ENCODE data around the gene SLC25A11. TPM values are rescaled to one million over a fixed set of nuclear protein-coding genes. Genes with fewer than 3 reads are reported as not detected.

Gene SLC25A11
- total and polyA plus RNA-seq, 9 donors: 39.8 to 60.3 (median 55.9) TPM

Other genes with a start within 250 kb of the SLC25A11 start
- gene PELP1, start 235.9 kb downstream of the SLC25A11 start, total RNA-seq: 13.5 TPM
- gene PELP1, start 235.9 kb downstream of the SLC25A11 start, polyA plus RNA-seq (ENCODE audit: insufficient read depth in 1 of 8, insufficient read length in 8 of 8, low replicate concordance in 1 of 8): 10 to 100 TPM; 27.1 to 39.2 (median 34.3) TPM
- gene ARRB2, start 229.4 kb downstream of the SLC25A11 start, total RNA-seq: 12.9 TPM
- 10 to 100 TPM; 16.5 to 29.1 (median 21.3) TPM for gene ARRB2, start 229.4 kb downstream of the SLC25A11 start, polyA plus RNA-seq (ENCODE audit: insufficient read depth in 1 of 8, insufficient read length in 8 of 8, low replicate concordance in 1 of 8)
- gene MED11, start 208.6 kb downstream of the SLC25A11 start, total RNA-seq: 21.9 TPM
- 10 to 100 TPM; 14.4 to 20.2 (median 17.3) TPM for gene MED11, start 208.6 kb downstream of the SLC25A11 start, polyA plus RNA-seq (ENCODE audit: insufficient read depth in 1 of 8, insufficient read length in 8 of 8, low replicate concordance in 1 of 8)
- 0.27 TPM for gene ZMYND15, start 200.2 kb downstream of the SLC25A11 start, total RNA-seq
- gene ZMYND15, start 200.2 kb downstream of the SLC25A11 start, polyA plus RNA-seq (ENCODE audit: insufficient read depth in 1 of 8, insufficient read length in 8 of 8, low replicate concordance in 1 of 8): under 1 TPM; 0.15 to 0.79 (median 0.36) TPM
- 1.7 TPM for gene CXCL16, start 200.1 kb downstream of the SLC25A11 start, total RNA-seq
- 1 to 10 TPM; 2.9 to 8.3 (median 4.7) TPM for gene CXCL16, start 200.1 kb downstream of the SLC25A11 start, polyA plus RNA-seq (ENCODE audit: insufficient read depth in 1 of 8, insufficient read length in 8 of 8, low replicate concordance in 1 of 8)
- gene TM4SF5, start 168.2 kb downstream of the SLC25A11 start, total RNA-seq: not detected
- 1 to 10 TPM in 1 of 8 donors, under 1 TPM in 1, not detected in 6; 0.36 to 2.2 TPM for gene TM4SF5, start 168.2 kb downstream of the SLC25A11 start, polyA plus RNA-seq (ENCODE audit: insufficient read depth in 1 of 8, insufficient read length in 8 of 8, low replicate concordance in 1 of 8)
- gene VMO1, start 153.7 kb downstream of the SLC25A11 start, total RNA-seq: 8.2 TPM
- 10 to 100 TPM in 1 of 8 donors, 1 to 10 TPM in 7; 3.0 to 12.7 (median 5.9) TPM for gene VMO1, start 153.7 kb downstream of the SLC25A11 start, polyA plus RNA-seq (ENCODE audit: insufficient read depth in 1 of 8, insufficient read length in 8 of 8, low replicate concordance in 1 of 8)
- gene GLTPD2, start 151.1 kb downstream of the SLC25A11 start, total RNA-seq: not detected
- 1 to 10 TPM in 2 of 8 donors, under 1 TPM in 6; 0.41 to 2.2 (median 0.84) TPM for gene GLTPD2, start 151.1 kb downstream of the SLC25A11 start, polyA plus RNA-seq (ENCODE audit: insufficient read depth in 1 of 8, insufficient read length in 8 of 8, low replicate concordance in 1 of 8)
- 125 TPM for gene PSMB6, start 143.9 kb downstream of the SLC25A11 start, total RNA-seq
- 100 to 1,000 TPM in 7 of 8 donors, 10 to 100 TPM in 1; 99.0 to 110 (median 107) TPM for gene PSMB6, start 143.9 kb downstream of the SLC25A11 start, polyA plus RNA-seq (ENCODE audit: insufficient read depth in 1 of 8, insufficient read length in 8 of 8, low replicate concordance in 1 of 8)
- gene PLD2, start 132.9 kb downstream of the SLC25A11 start, total RNA-seq: 22.2 TPM
- gene PLD2, start 132.9 kb downstream of the SLC25A11 start, polyA plus RNA-seq (ENCODE audit: insufficient read depth in 1 of 8, insufficient read length in 8 of 8, low replicate concordance in 1 of 8): 10 to 100 TPM; 22.4 to 36.9 (median 28.2) TPM
- 11.8 TPM for gene MINK1, start 106.7 kb downstream of the SLC25A11 start, total RNA-seq
- gene MINK1, start 106.7 kb downstream of the SLC25A11 start, polyA plus RNA-seq (ENCODE audit: insufficient read depth in 1 of 8, insufficient read length in 8 of 8, low replicate concordance in 1 of 8): 10 to 100 TPM; 24.4 to 39.3 (median 31.3) TPM
- 2.8 TPM for gene C17orf107, start 40.5 kb downstream of the SLC25A11 start, total RNA-seq
- gene C17orf107, start 40.5 kb downstream of the SLC25A11 start, polyA plus RNA-seq (ENCODE audit: insufficient read depth in 1 of 8, insufficient read length in 8 of 8, low replicate concordance in 1 of 8): 1 to 10 TPM in 6 of 8 donors, under 1 TPM in 2; 0.80 to 3.1 (median 1.4) TPM
- gene CHRNE, start 36.9 kb downstream of the SLC25A11 start, total RNA-seq: 1.5 TPM
- gene CHRNE, start 36.9 kb downstream of the SLC25A11 start, polyA plus RNA-seq (ENCODE audit: insufficient read depth in 1 of 8, insufficient read length in 8 of 8, low replicate concordance in 1 of 8): 1 to 10 TPM in 6 of 8 donors, under 1 TPM in 2; 0.53 to 2.5 (median 1.4) TPM
- gene GP1BA, start 7.8 kb downstream of the SLC25A11 start, total RNA-seq: 0.04 TPM
- gene GP1BA, start 7.8 kb downstream of the SLC25A11 start, polyA plus RNA-seq (ENCODE audit: insufficient read depth in 1 of 8, insufficient read length in 8 of 8, low replicate concordance in 1 of 8): 1 to 10 TPM in 4 of 8 donors, under 1 TPM in 4; 0.69 to 1.3 (median 0.93) TPM
- gene RNF167, start 222 bp upstream of the SLC25A11 start, total RNA-seq: 34.6 TPM
- 10 to 100 TPM; 66.0 to 71.5 (median 69.6) TPM for gene RNF167, start 222 bp upstream of the SLC25A11 start, polyA plus RNA-seq (ENCODE audit: insufficient read depth in 1 of 8, insufficient read length in 8 of 8, low replicate concordance in 1 of 8)
- 175 TPM for gene PFN1, start 8.5 kb upstream of the SLC25A11 start, total RNA-seq
- 100 to 1,000 TPM; 413 to 498 (median 454) TPM for gene PFN1, start 8.5 kb upstream of the SLC25A11 start, polyA plus RNA-seq (ENCODE audit: insufficient read depth in 1 of 8, insufficient read length in 8 of 8, low replicate concordance in 1 of 8)
- gene ENO3, start 11.1 kb upstream of the SLC25A11 start, total RNA-seq: 1,492 TPM
- 1,000 to 10,000 TPM in 6 of 8 donors, 100 to 1,000 TPM in 2; 815 to 2,459 (median 1,732) TPM for gene ENO3, start 11.1 kb upstream of the SLC25A11 start, polyA plus RNA-seq (ENCODE audit: insufficient read depth in 1 of 8, insufficient read length in 8 of 8, low replicate concordance in 1 of 8)
- gene SPAG7, start 27.8 kb upstream of the SLC25A11 start, total RNA-seq: 77.7 TPM
- gene SPAG7, start 27.8 kb upstream of the SLC25A11 start, polyA plus RNA-seq (ENCODE audit: insufficient read depth in 1 of 8, insufficient read length in 8 of 8, low replicate concordance in 1 of 8): 100 to 1,000 TPM in 6 of 8 donors, 10 to 100 TPM in 2; 91.7 to 122 (median 103) TPM
- gene CAMTA2, start 47.6 kb upstream of the SLC25A11 start, total RNA-seq: 4.4 TPM
- 10 to 100 TPM; 15.8 to 25.2 (median 22.3) TPM for gene CAMTA2, start 47.6 kb upstream of the SLC25A11 start, polyA plus RNA-seq (ENCODE audit: insufficient read depth in 1 of 8, insufficient read length in 8 of 8, low replicate concordance in 1 of 8)
- 0.93 TPM for gene INCA1, start 57.5 kb upstream of the SLC25A11 start, total RNA-seq
- 1 to 10 TPM; 2.8 to 5.4 (median 4.0) TPM for gene INCA1, start 57.5 kb upstream of the SLC25A11 start, polyA plus RNA-seq (ENCODE audit: insufficient read depth in 1 of 8, insufficient read length in 8 of 8, low replicate concordance in 1 of 8)
- gene KIF1C, start 57.9 kb upstream of the SLC25A11 start, total RNA-seq: 57.0 TPM
- gene KIF1C, start 57.9 kb upstream of the SLC25A11 start, polyA plus RNA-seq (ENCODE audit: insufficient read depth in 1 of 8, insufficient read length in 8 of 8, low replicate concordance in 1 of 8): 100 to 1,000 TPM in 2 of 8 donors, 10 to 100 TPM in 6; 82.5 to 103 (median 95.4) TPM
- gene SLC52A1, start 95.4 kb upstream of the SLC25A11 start, total RNA-seq: 0.04 TPM
- gene SLC52A1, start 95.4 kb upstream of the SLC25A11 start, polyA plus RNA-seq (ENCODE audit: insufficient read depth in 1 of 8, insufficient read length in 8 of 8, low replicate concordance in 1 of 8): under 1 TPM in 7 of 8 donors, not detected in 1; 0.07 to 0.31 (median 0.12) TPM
- 6.3 TPM for gene ZFP3, start 138.4 kb upstream of the SLC25A11 start, total RNA-seq
- gene ZFP3, start 138.4 kb upstream of the SLC25A11 start, polyA plus RNA-seq (ENCODE audit: insufficient read depth in 1 of 8, insufficient read length in 8 of 8, low replicate concordance in 1 of 8): 10 to 100 TPM in 4 of 8 donors, 1 to 10 TPM in 4; 8.1 to 12.6 (median 10.4) TPM
- 12.1 TPM for gene ZNF232, start 171.8 kb upstream of the SLC25A11 start, total RNA-seq
- gene ZNF232, start 171.8 kb upstream of the SLC25A11 start, polyA plus RNA-seq (ENCODE audit: insufficient read depth in 1 of 8, insufficient read length in 8 of 8, low replicate concordance in 1 of 8): 10 to 100 TPM in 5 of 8 donors, 1 to 10 TPM in 3; 8.4 to 27.4 (median 10.3) TPM
- 11.3 TPM for gene USP6, start 176.0 kb upstream of the SLC25A11 start, total RNA-seq
- gene USP6, start 176.0 kb upstream of the SLC25A11 start, polyA plus RNA-seq (ENCODE audit: insufficient read depth in 1 of 8, insufficient read length in 8 of 8, low replicate concordance in 1 of 8): 10 to 100 TPM in 4 of 8 donors, 1 to 10 TPM in 4; 5.0 to 26.5 (median 11.7) TPM